ENCODE results near the gene DNAAF5. TPM values are rescaled to one million over a fixed set of nuclear protein-coding genes. Genes with fewer than 3 reads are reported as not detected.
A peak's percentile ranks its signal among the peaks of the same experiment; 100 is the strongest.
"Not testable (repeated sequence)": the region's sequence is repeated elsewhere in the genome, so short reads cannot be mapped to it uniquely, and the experiment has no call there.

DNAAF5 gene
- total and polyA plus RNA-seq, 4 experiments from 2014 or later: 1.7 to 19.4 (median 10.3) TPM

GRCh38 chr7:750111-750905 lies 23.8 kb downstream of the DNAAF5 start:
- H3K9me3 Mint-ChIP-seq: no peaks in the 10 kb centered on the region
- no peaks in the 10 kb centered on the region for H3K27me3 Mint-ChIP-seq
- no peaks in the 10 kb centered on the region for H3K9me3 ChIP-seq (ENCODE audit: control insufficient read depth in 1 of 2, low read length in 2 of 2)
- no peaks in the 10 kb centered on the region for H3K27me3 ChIP-seq (ENCODE audit: insufficient read depth, low read length)
- H3K36me3 ChIP-seq (ENCODE audit: insufficient read depth, low read length): peaks cover 13% of the 10 kb centered on the region
- no peak overlapping the region for H3K27ac Mint-ChIP-seq
- POLR2A ChIA-PET (ENCODE audit: partially characterized antibody): no interaction called here
- H3K27ac ChIP-seq (ENCODE audit: low read depth, low read length): no peak overlapping the region
- no peaks in the 10 kb centered on the region for H3K4me1 ChIP-seq (ENCODE audit: insufficient read depth, low read length)
- CTCF ChIA-PET (ENCODE audit: partially characterized antibody): no interaction called here
- H3K4me1 Mint-ChIP-seq: no peaks in the 10 kb centered on the region
- no peak overlapping the region for H3K4me3 Mint-ChIP-seq
- peaks cover 20 to 23% of the 10 kb centered on the region in 2 donors for H3K36me3 Mint-ChIP-seq
- no peak for DNase-seq
- intact Hi-C loops (cut with micrococcal nuclease): no loop called here
- no peak overlapping the region for H3K4me3 ChIP-seq (ENCODE audit: low read length in 2 of 2)

- intact Hi-C loops (cut with micrococcal nuclease): no loop called here
- no peaks in the 10 kb centered on the region for H3K4me1 ChIP-seq (ENCODE audit: insufficient read depth, low read length)
- Mint-ChIP-seq H3K27me3 (no peaks in the 10 kb centered on the region), H3K36me3 (peaks cover 21 to 23% of the 10 kb centered on the region in 2 donors), H3K9me3 (no peaks in the 10 kb centered on the region), H3K4me1 (no peaks in the 10 kb centered on the region), H3K4me3 (no peak overlapping the region), H3K27ac (no peak overlapping the region)
- no peak overlapping the region for H3K27ac ChIP-seq (ENCODE audit: low read depth, low read length)
- ChIA-PET POLR2A (ENCODE audit: partially characterized antibody) (no interaction called here), CTCF (ENCODE audit: partially characterized antibody) (no interaction called here)
- H3K36me3 ChIP-seq (ENCODE audit: insufficient read depth, low read length): peaks cover 12% of the 10 kb centered on the region
- H3K4me3 ChIP-seq (ENCODE audit: low read length in 2 of 2): no peak overlapping the region
- no peaks in the 10 kb centered on the region for H3K9me3 ChIP-seq (ENCODE audit: control insufficient read depth in 1 of 2, low read length in 2 of 2)
- DNase-seq: no peak
- no peaks in the 10 kb centered on the region for H3K27me3 ChIP-seq (ENCODE audit: insufficient read depth, low read length)
Measured at GRCh38 chr7:751826-752225, 25.3 kb downstream of the DNAAF5 start.

- peaks cover 15% of the 10 kb centered on the region for H3K36me3 ChIP-seq (ENCODE audit: insufficient read depth, low read length)
- H3K4me3 Mint-ChIP-seq; H3K4me3 ChIP-seq (ENCODE audit: low read length in 2 of 2); H3K4me1 Mint-ChIP-seq; H3K27me3 ChIP-seq (ENCODE audit: insufficient read depth, low read length); H3K4me1 ChIP-seq (ENCODE audit: insufficient read depth, low read length); H3K27ac ChIP-seq (ENCODE audit: low read depth, low read length); DNase-seq; POLR2A ChIA-PET (ENCODE audit: partially characterized antibody); H3K27me3 Mint-ChIP-seq; intact Hi-C loops (cut with micrococcal nuclease); CTCF ChIA-PET (ENCODE audit: partially characterized antibody); H3K27ac Mint-ChIP-seq; H3K9me3 Mint-ChIP-seq; H3K9me3 ChIP-seq (ENCODE audit: control insufficient read depth in 1 of 2, low read length in 2 of 2): not testable (repeated sequence)
- peaks cover 21 to 23% of the 10 kb centered on the region in 2 donors for H3K36me3 Mint-ChIP-seq
Measured at GRCh38 chr7:752256-752655, 25.8 kb downstream of the DNAAF5 start.

DNA sequence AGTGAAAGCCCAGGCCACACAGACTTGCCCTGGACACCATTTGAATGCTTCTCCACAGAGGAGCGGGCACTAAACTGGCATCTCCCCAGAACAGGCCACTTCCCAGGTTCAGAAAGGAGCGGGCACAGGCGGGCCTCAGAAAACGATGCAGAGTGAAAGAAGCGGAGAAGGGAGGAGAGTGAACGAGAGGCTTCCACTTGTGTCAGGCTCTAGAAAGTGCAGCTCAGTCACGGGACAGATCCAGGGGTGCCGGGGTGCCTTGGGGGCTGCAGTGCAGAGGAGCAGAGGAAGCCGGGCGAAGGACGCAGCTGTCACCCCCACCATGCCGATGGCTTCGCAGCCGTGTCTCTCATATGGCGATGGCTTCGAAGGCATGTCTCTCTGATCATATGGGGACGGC lies 26.7 kb downstream of the DNAAF5 start:
- Histone ChIP-seq H3K4me1 (ENCODE audit: insufficient read depth, low read length) (no peaks in the 10 kb centered on the region), H3K9me3 (ENCODE audit: control insufficient read depth in 1 of 2, low read length in 2 of 2) (no peaks in the 10 kb centered on the region), H3K27ac (ENCODE audit: low read depth, low read length) (no peak overlapping the region), H3K4me3 (ENCODE audit: low read length in 2 of 2) (no peak overlapping the region), H3K27me3 (ENCODE audit: insufficient read depth, low read length) (no peaks in the 10 kb centered on the region), H3K36me3 (ENCODE audit: insufficient read depth, low read length) (peaks cover 23% of the 10 kb centered on the region)
- peaks cover 25% of the 10 kb centered on the region in 2 donors for H3K36me3 Mint-ChIP-seq
- no peaks in the 10 kb centered on the region for H3K27me3 Mint-ChIP-seq
- no peaks in the 10 kb centered on the region for H3K4me1 Mint-ChIP-seq
- H3K4me3 Mint-ChIP-seq: no peak overlapping the region
- H3K9me3 Mint-ChIP-seq: no peaks in the 10 kb centered on the region
- intact Hi-C loops (cut with micrococcal nuclease): no loop called here
- POLR2A ChIA-PET (ENCODE audit: partially characterized antibody): no interaction called here
- no peak for DNase-seq
- H3K27ac Mint-ChIP-seq: no peak overlapping the region
- CTCF ChIA-PET (ENCODE audit: partially characterized antibody): no interaction called here

GRCh38 chr7:754531-755412 lies 28.3 kb downstream of the DNAAF5 start:
- POLR2A ChIA-PET (ENCODE audit: partially characterized antibody): no interaction called here
- Mint-ChIP-seq H3K36me3 (peaks cover 35 to 36% of the 10 kb centered on the region in 2 donors), H3K4me3 (no peak overlapping the region), H3K4me1 (no peaks in the 10 kb centered on the region), H3K9me3 (no peaks in the 10 kb centered on the region), H3K27me3 (no peaks in the 10 kb centered on the region), H3K27ac (no peak overlapping the region)
- Histone ChIP-seq H3K4me3 (ENCODE audit: low read length in 2 of 2) (no peak overlapping the region), H3K27me3 (ENCODE audit: insufficient read depth, low read length) (no peaks in the 10 kb centered on the region), H3K27ac (ENCODE audit: low read depth, low read length) (no peak overlapping the region), H3K4me1 (ENCODE audit: insufficient read depth, low read length) (no peaks in the 10 kb centered on the region), H3K9me3 (ENCODE audit: control insufficient read depth in 1 of 2, low read length in 2 of 2) (no peaks in the 10 kb centered on the region), H3K36me3 (ENCODE audit: insufficient read depth, low read length) (peaks cover 25% of the 10 kb centered on the region)
- CTCF ChIA-PET (ENCODE audit: partially characterized antibody): interaction anchor here (0.6 kb wide), 1 partner anchor 36 kb away, joined by 3 read pairs; no protein-coding TSS in a partner anchor
- no peak for DNase-seq
- intact Hi-C loops (cut with micrococcal nuclease): no loop called here

GRCh38 chr7:755413-755805 lies 28.9 kb downstream of the DNAAF5 start:
- peaks cover 25% of the 10 kb centered on the region for H3K36me3 ChIP-seq (ENCODE audit: insufficient read depth, low read length)
- Mint-ChIP-seq H3K27me3 (no peaks in the 10 kb centered on the region), H3K9me3 (no peaks in the 10 kb centered on the region), H3K4me3 (no peak overlapping the region), H3K27ac (no peak overlapping the region), H3K4me1 (no peaks in the 10 kb centered on the region), H3K36me3 (peaks cover 39 to 40% of the 10 kb centered on the region in 2 donors)
- DNase-seq: no peak
- ChIA-PET POLR2A (ENCODE audit: partially characterized antibody) (no interaction called here), CTCF (ENCODE audit: partially characterized antibody) (no interaction called here)
- intact Hi-C loops (cut with micrococcal nuclease): no loop called here
- H3K9me3 ChIP-seq (ENCODE audit: control insufficient read depth in 1 of 2, low read length in 2 of 2): no peaks in the 10 kb centered on the region
- no peaks in the 10 kb centered on the region for H3K27me3 ChIP-seq (ENCODE audit: insufficient read depth, low read length)
- no peaks in the 10 kb centered on the region for H3K4me1 ChIP-seq (ENCODE audit: insufficient read depth, low read length)
- no peak overlapping the region for H3K27ac ChIP-seq (ENCODE audit: low read depth, low read length)
- no peak overlapping the region for H3K4me3 ChIP-seq (ENCODE audit: low read length in 2 of 2)

DNA sequence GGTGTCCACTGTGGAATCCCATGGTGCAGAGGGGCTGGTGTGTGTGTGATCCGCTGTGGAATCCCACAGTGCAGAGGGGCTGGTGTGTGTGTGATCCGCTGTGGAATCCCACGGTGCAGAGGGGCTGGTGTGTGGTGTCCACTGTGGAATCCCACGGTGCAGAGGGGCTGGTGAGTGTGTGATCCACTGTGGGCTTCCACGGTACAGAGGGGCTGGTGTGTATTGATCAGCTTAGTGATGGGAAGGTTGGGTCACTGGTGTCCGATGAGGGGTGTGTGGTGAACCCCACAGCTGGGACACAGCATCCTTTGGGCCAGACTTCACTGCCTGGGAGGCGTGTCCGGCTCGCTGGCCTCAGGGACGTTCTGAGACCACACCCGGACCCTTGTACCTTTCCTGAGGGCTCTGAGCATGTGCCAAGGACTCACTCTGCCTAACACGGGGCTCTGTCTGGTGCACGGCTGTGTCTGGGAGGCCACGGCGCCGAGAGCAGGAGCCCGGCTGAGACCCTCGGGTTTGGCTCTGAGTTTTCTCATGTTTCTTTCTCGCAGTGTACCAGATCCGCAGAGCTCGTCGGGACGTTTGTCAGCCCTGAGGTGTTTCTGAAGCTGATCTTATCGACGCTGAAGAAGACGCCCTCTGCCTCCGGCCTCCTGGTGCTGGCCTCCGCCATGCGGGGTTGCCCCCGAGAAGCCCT lies 29.9 kb downstream of the DNAAF5 start:
- peak overlapping the region in 1 of 7 donors; percentile 46 for H3K27ac Mint-ChIP-seq
- Histone ChIP-seq H3K27ac (ENCODE audit: low read depth, low read length) (no peak overlapping the region), H3K9me3 (ENCODE audit: control insufficient read depth in 1 of 2, low read length in 2 of 2) (no peaks in the 10 kb centered on the region), H3K27me3 (ENCODE audit: insufficient read depth, low read length) (no peaks in the 10 kb centered on the region), H3K4me1 (ENCODE audit: insufficient read depth, low read length) (no peaks in the 10 kb centered on the region), H3K36me3 (ENCODE audit: insufficient read depth, low read length) (peaks cover 25% of the 10 kb centered on the region), H3K4me3 (ENCODE audit: low read length in 2 of 2) (no peak overlapping the region)
- DNase-seq: no peak
- H3K4me3 Mint-ChIP-seq: no peak overlapping the region
- intact Hi-C loops (cut with micrococcal nuclease): no loop called here
- no peaks in the 10 kb centered on the region for H3K4me1 Mint-ChIP-seq
- POLR2A ChIA-PET (ENCODE audit: partially characterized antibody): no interaction called here
- H3K27me3 Mint-ChIP-seq: no peaks in the 10 kb centered on the region
- H3K36me3 Mint-ChIP-seq: peaks cover 39 to 43% of the 10 kb centered on the region in 2 donors
- CTCF ChIA-PET (ENCODE audit: partially characterized antibody): no interaction called here
- H3K9me3 Mint-ChIP-seq: no peaks in the 10 kb centered on the region
